Activated gamma-delta T cell treated with Interleukin-2 at 50 U/mL for 16 hours (primary cell): ENCODE data around the gene EIF1.
"Not testable (repeated sequence)": the region's sequence is repeated elsewhere in the genome, so short reads cannot be mapped to it uniquely, and the experiment has no call there.

Experiments used
- DNase-seq: peaks from one replicate; pipeline ENCODE4 v3.0.0-alpha.2; 2020

EIF1 gene

DNA sequence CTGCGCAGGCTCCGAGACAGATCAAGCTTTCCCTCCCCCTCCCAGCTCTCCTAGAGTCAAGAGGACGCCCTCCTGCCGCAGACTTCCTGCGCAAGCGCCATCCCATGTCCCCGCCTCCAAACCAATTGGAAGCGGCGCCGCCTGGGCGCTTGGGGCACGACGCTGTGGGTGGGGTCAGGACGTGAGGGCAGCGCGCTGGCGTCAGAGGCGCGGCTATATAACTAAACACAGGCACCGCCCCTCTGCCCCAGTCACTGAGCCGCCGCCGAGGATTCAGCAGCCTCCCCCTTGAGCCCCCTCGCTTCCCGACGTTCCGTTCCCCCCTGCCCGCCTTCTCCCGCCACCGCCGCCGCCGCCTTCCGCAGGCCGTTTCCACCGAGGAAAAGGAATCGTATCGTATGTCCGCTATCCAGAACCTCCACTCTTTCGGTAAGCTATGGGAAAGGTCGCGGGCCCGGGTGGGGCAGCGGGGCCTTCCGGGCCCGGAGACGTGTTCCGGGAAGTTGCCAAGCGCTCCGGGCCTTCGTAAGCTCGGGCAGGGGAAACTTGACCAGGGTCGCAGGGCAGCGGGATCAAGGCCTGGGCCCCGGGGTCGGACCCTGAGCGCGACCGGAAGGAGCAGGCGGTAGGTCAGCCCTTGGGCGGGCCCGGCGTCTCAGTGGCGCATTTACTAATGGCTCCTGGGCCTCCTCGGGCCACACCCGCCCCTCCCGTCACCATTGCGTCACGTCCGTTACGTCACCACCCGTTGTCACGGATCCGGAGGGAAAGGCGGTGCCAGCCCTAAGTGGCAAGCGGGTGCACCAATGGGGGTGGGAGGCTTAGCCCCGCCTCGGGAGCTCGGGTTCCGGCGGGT is at the start of gene EIF1:
Gene EIF1, plus strand, starts transcription at position 245 of the 856 bp plus-strand sequence. Its CDS starts 154 bp downstream, at position 399.
- peak; percentile 100 for DNase-seq

DNA sequence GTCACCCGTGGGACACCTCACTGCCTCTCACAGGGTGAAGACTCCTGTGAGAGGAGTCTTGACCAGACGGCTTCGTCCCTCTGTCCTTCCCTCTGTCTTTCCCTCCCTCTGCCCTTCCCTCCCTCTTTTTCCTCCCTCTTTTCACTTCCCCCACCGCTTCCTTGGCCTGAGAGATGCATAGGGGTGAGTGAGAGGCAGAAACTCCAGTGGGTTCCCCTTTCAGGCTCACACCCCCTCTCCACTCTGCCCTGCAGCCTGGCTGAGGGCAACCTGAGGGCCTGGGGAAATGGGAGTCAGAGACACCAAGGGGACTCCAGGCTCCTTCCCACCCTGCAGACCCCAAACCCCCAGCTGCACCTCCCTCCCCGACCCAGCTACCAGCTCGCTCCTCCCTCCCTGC is 49.7 kb upstream of the EIF1 start:
- DNase-seq: no peak

DNA sequence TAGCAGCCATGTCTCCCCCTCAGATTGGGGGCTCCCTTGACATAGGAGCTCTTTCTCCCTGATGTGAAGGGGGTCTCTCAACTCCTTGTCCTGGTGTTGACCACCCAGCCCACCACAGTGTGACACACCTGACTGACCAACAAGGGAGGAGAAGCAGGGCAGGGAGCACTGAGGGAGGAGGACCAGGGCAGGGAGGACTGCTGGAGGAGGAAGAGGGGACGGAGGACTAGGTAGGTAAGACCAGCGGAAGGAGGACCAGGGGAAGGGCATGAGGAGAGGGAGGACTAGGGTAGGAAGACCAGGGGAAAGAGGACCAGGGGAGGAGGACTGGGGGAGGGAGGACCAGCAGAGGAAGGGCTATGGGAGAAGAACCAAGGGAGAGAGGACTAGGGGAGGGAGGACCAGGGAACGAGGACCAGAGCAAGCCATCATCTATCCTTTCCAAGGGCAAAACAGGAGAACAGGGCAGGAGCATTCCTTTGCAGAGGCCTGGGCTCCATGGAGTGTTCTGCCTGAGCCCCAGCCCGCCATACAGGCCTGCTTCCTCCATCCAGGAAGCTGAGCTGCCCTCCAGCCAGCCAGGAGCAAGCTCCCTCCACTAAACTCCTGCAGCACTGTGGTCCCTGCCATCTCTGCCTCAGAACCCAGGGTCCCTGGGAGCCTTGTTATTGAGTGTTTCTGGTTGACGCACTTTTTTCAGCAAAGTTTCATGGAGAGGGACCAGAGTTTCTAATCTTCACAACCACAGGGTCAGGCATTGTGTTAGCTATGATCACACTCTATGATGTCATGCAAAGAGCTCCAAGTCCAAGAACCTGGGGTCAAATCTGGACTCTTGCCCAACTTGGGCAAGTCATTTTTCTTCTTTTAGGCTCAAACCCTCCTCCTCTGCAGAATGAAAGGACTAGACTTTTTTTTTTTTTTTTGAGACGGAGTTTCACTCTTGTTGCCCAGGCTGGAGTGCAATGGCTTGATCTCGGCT is 48.9 kb upstream of the EIF1 start:
- DNase-seq: no peak

DNA sequence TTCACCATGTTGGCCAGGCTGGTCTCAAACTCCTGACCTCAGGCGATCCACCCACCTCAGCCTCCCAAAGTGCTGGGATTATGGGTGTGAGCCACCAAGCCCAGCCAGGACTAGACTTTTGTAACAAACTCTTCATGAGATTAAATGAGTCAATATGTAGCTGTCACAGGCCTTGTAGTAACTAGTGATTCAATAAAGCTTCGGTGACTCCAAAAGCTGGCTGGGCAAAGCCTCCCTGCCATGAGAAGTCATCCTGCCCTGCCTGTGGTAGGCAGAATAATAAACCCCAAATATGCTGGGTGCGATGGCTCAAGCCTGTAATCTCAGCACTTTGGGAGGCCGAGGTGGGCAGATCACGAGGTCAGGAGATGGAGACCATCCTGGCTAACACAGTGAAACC is 48.1 kb upstream of the EIF1 start:
- not testable (repeated sequence) for DNase-seq

DNA sequence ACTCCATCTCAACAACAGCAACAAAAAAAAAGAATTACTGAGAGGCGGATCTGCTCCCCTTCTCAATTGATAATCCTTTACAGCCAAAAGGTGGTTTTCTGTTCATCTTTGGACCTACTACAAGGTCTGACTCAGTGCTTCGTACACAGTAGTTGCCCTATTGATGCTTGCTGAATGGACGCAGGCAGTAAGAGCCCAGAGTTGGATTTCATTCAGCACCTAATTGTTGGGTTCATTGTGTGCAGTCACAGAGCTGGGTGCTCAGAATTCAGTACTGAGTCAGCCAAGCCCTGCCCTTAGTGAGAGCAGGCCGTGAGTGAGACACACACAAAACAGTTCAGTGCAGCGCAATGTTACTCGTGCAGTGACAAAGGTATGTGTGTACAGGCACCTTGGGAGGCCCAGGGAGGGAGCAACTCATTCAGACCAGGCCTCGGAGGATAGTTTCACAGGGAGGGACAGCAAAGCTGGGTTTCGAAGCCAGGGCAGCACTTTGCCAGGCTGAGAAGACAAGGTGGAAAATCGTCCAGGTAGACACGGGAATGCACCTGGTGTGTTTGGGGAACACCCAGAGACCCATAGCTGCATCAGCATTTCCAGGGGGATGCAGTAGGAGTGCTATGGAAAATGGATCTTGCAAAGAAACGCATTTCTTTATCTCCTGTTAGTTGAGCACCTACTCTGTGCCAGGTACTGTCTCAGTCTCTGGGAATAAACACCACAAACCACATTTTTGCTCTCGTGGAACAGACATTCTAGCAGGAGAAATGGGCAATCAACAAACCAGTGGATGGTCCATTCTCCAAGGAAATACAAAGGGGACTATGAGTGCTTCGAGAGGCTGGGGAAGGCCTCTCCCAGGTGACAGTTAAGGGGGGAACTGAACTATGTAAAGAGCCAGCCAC is 46.2 kb upstream of the EIF1 start:
- no peak for DNase-seq

DNA sequence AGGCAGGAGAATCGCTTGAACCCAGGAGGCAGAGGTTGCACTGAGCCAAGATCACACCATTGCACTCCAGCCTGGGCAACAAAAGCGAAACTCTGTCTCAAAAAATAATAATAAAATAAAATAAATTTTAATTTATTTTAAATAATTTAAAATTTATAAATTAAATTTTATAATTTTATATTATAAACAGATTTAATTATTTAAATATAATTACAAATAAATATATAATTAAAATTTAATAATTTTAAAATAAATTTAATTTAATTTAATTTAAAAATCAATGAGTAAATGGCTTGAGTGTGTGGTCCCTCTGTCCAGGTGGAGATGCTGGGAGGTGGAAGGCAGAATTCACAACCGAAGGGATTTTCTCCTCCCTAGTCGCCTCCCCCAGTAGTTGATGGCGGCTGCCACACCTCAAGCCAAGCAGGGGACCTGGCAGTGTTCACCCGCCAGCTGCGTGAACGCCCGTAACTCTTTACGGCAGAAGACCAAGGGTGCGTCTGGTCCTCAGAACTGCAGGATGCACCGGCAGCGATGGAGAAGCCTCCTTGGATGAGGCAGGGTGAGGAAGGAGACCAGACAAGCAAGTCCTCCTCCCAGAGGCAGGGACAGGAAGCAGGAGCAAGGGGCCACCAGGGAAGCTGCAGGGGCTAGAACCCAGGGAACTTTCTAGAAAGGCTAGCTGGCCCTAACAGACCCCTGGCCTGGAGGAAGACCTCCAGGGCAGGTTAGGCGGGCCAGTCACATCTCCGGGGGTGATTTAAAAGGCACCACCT is 41.5 kb upstream of the EIF1 start:
- no peak for DNase-seq

DNA sequence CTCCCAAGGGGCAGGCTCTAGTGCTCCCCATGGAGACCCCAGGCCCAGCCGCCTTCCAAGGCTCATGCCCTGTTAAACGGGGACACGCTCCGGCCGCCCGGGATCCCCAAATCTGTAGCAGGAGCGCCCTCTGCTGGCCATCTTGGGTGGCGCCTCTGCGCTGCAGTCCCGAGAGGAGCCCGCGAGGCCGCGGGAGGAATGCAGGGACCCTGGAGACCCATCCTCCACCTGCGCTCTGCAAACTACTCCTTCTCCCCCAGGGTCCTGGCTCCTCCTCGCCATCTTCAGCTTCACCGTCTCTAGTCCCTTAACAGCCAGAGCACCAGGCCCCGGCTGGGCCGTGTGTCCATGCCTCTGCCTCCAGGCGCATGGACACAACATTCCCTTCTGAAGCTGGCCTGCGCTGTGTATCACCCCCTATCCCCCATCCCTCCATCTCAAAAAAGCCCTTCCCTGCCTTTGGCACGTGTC is 40.7 kb upstream of the EIF1 start:
- peak; percentile 89 for DNase-seq

DNA sequence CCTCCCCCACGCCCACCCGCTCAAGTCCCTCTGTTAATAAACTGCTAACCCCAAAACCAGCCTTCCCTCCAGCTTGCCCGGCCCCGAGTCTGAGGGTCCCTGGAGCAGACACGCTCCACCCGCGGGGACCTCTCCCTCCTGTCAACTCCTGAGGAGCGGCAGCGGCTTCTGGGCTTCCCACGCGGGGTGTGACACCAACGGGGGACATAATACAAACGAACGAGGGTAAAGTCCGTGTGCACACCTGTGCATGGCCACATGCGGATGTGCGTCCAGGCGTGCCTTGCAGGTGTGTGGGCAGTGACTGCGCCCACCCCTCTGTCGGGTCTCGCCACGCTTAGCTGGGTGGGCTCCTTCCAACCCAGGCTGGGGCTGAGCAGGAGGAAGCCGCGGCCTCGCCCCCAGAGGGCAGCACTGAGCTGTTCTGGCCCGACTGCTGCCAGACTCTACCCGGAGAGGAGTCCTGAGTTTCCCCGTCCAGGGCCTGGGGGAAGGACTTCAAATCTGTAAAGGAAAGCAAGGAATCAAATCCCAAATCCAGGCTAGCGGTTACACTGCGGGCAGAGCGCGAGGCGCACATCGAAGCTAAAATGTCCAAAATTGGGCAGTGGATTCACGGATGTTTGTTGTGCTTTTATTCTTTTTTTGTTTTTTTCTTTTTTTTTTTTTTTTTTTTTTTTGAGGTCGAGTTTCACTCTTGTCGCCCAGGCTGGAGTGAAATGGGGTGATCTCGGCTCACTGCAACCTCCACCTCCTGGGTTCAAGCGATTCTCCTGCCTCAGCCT is 40.1 kb upstream of the EIF1 start:
- peak; percentile 86 for DNase-seq

DNA sequence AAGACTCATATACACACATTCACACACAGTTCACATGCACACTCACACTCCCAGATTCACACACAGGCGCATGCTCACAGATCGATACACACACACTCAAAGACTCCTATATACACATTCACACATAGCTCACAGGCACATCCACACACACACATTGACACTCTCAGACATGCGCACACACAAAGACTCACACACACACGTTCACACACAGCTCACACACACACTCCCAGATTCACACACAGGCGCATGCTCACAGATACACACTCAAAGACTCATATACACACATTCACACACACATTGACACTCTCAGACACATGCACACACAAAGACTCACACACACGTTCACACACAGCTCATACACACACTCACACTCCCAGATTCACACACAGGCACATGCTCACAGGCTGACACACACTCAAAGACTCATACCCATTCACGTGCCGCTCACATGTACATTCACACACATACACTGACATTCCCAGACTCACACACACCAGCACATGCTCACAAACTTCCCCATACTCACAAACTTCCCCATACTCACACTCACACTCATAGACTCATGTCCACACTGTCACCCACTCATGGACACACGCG is 38.7 kb upstream of the EIF1 start:
- no peak for DNase-seq

DNA sequence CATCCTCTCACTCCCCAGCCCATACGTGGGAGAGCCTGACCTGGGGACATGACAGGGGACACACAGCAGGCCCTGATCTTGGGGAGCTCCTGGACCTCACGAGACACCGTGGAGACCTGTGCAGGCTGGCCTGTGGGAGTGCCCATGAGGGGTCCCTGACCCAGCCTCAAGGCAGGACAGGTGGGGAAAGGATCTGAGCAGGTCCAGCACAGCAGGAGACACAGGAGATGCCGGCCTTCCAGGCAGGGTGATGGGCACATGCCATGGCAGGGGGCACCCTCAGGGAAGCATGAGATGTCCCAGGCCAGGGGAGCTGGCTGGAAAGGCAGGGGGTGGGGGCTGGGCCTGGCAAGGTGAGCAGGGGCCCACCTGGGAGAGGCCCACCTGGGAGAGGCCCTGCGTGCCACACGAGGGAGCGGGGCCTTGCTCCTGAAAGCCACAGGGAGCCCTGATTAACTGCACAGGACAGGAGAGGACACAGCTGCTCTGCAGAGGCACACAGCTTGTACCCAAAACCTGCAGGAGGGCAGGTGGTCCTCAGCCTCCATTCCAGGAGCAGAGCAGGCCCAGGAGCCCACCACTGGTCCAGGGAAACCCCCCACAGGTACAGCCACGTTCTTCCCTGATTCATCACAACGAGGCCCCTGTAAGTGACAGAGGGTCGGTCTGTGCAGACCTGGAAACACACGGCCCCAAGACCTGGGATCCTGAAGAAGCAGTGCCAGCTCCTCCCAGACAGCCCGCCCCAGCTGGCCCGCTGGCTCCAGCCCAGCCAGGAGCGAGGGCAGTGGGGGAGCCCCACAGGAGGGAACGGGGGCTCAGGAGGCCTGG is 37.7 kb upstream of the EIF1 start:
- no peak for DNase-seq

DNA sequence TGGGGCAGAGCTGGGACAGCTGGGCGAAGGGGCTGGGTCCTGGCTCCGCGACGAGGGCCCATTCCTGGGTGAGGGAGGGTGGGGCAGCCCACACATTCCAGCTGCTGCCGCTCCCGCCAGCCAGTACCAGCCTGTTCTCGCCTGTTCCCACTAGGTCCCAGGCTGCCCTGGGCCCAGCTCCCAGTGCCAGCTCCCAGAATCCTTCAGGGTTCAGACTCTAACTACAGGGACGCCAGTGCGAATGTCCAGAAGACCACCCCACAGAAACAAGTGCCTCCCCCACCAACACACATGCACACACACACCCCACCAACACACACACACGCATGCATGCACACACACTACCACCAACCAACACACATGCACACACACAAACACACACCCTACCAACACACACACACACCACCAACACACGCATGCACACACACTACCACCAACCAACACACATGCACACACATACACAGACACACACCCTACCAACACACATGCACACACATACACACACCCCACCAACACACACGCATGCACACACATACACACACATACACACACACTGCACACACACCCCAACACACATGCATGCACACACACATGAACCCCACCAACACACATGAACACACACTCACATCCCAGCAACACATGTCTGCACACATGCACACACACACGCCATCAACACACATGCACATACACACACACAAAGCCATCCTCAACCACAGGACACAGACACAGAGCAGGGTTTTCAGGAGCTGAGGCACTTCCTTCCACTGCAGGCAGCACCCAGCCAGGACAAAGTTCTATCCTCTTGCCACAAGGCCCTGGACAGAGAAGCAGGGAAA is 36.8 kb upstream of the EIF1 start:
- DNase-seq: no peak

DNA sequence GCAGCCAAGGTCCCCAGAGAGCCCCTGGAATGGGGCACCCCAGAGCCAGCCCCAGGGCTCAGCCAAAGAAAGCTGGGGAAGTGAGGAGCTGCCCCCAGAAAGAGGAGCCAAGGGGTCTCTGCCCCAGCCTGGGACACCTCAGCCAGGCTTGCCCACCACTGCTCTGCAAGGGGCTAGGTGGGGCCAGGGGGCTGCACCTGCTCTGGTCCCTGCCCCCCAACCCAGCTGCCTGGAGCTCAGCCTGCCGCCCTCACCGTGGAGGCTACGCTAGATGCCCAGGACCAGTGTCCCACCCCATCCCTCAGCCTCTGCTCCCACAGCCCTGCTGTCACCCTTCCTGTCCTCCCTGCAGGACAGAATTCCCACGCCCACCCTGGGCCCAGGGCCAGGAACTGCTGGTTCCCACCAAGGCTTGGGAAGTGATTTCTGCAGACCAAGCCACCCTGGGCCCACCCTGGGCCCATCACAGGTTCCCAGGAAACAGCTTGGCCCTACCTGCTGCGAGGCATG is 36.2 kb upstream of the EIF1 start:
- DNase-seq: no peak

DNA sequence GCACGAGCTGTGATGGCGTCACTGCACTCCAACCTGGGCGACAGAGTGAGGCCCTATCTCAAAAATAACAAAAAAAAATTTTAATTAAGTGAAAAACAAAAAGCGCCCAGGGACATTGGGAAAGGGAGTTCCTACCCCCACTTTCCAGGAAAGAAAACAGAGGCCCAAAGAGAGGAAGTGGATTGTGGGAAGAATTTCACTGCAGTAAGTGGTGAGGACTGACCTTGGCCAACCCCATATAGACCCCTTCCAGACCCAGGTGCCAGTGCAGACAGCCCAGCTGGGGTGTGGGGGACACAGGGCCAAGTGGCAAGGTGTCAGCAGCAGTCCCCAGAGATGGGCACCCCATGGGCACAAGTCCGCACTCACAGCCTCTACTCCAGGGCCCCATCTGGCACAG is 35.3 kb upstream of the EIF1 start:
- no peak for DNase-seq

DNA sequence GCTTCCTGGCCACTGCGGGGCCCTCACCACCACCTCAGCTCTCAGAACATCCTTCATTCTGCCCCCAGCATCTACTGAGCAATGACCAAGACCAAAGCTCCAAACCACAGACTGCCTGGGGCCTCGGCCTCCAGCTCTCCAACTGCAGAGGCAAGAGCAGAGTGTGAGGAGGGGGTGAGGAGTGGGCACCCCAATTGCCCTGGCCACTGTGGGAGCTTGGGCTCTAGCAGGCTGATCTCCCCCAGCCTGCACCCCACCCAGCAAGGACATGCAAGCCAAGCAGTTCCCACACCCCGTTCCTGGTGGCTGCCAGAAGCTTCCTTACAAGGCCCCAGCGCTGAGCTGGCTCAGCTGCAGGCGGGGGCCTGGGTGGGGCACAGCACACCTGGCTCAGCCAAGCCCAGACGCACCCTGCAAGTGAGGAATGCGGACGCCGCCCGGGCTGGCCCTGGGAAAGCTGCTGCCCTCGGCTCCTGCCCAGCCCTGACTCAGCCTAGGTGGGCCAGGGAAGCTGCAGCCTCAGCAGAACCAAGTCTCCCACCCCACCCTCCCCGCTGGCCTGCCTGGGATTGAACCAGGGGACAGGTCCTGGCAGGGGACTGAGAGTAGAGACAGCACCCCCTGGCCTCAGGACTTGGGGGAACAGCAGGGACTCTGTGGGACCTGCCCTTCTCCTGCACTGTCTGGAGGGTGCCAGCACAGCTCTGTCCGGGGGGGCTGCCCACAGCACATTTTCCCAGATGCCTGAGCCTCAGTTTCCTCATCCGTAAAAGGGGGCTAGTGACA is 34.6 kb upstream of the EIF1 start:
- no peak for DNase-seq

DNA sequence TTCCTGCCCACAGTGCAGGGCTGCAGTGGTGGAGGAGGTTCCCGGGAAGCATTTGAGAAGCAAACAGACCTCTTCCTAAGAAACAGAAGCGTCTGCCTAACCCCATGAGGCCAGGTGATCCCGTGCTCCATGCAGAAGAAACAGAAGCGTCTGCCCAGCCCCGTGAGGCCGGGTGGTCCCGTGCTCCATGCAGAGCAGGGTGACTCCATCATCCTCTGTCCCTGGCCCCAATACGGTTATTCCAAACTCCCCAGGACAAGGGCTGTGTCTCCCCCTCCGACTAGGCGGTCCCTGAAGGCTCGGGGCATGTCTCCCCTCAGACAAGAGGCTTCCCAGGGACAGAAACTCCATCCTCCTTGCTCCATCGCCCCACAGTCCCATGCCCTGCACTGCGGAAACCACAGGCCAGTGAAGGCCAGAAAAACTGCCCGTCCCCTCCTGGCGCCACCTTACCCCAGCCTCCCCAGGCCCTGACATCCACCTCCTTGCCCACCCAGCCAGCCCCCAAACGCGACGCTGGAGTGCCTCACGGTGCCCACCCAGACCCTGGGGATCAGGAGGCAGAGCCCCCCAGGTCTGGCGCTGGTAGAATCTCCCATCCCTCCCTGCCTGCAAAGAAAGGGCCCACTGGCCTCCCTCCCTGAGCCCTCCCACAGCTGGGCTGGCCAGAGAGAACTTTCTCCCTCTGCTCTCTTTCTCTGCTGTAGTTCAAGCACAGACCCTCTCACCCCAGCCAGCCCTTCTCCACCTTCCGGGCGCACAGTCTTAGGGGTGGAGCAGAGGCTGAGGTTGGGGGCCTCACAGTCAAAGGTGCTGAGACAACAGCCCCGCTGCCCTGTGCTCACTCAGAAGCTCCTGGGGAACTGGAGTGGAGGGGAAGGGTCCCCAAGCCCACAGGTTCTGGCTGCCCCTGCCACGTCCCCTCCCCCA is 33.7 kb upstream of the EIF1 start:
- DNase-seq: no peak

DNA sequence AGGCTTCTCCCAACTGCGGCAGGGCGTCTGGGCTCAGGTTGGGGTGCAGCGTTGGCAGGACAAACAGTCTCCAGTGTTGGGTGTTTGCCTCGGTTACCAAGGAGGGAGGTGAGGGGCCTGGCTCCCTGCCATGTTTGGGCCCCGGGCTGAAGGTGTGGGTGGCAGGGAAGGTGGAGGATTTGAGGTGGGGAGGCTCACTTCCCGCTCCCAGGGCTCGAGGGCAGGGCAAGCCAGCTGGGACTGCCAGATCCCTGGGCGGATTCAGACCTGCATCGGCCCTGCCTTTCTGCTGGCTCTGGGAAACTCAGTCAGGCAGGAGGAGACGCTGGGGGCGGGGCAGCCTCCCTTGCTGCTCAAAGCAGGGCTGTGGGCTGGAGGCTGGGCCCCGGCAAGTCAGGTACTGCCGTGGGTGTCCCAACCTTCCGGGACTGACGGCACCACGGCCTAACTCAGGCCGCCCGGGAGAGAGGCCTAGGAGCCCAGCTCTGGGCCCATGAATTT is 33.0 kb upstream of the EIF1 start:
- DNase-seq: no peak
